AML-193 (cell line): Measurements from ENCODE around the gene TBC1D22A.

Experiments
- DNase-seq, 2 experiments: peaks; one replicate each; lab custom pipeline; 2025; lab: John Stamatoyannopoulos, UW

Gene TBC1D22A

DNA sequence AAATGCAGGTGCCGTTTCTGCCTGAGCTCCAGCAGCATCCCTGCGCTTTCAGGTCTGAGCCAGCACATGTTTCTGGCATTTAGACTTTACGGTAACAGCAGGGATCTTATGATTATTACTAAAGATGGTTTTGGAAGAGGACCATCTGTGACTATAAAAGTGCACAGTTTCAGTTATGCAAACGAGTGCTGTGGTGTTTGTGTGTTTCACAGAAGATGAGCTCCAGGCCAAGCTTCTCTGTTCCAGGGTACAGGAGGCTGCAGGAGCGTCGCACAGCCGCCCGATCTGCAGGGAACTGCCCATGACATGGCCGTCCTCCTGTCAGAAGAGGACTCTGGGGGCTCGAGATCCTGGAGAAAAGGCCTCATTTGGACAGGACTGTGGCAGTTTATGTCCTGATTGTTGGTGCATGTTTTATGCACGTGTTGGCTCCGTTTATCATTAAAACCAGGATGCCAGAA lies 297.3 kb downstream of the TBC1D22A start:
- no peak for DNase-seq

DNA sequence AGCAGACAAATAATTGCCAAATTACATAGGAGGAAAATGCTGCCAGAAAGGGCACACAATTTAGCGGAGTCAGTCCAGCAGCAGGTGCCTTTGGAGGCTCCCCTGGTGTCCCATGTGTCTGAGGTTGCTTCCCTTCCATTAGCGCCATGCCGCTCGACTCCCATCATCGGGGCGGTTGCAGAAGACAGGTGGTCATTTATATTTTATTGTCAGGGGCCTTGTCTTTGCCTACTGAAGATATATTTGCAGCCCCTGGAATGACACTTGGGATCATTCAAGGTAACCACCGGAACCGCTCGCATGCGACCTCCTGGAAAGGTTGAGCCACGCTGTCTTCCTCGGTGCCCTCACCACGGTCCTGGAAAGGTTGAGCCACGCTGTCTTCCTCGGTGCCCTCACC lies 298.3 kb downstream of the TBC1D22A start:
- DNase-seq, result no peak

DNA sequence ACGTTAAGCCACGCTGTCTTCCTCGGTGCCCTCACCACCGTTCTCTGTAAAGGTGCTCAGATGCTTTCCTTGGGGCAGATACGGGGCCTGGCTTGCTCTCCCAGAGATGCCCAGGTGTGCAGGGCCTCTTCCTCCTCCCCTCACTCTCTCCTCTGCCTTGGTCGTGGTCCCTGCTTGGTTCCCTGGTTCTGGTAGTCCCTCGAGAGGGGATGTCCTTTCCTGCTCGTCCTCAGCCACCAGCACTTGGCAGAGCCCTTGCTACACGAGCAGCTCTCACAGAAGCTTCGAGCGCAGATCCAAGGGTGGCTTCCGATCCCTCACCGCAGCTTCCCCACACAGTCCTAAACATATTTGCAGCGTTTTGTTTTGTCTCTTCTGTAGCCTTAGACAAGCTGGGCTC lies 298.8 kb downstream of the TBC1D22A start:
- DNase-seq, result no peak

DNA sequence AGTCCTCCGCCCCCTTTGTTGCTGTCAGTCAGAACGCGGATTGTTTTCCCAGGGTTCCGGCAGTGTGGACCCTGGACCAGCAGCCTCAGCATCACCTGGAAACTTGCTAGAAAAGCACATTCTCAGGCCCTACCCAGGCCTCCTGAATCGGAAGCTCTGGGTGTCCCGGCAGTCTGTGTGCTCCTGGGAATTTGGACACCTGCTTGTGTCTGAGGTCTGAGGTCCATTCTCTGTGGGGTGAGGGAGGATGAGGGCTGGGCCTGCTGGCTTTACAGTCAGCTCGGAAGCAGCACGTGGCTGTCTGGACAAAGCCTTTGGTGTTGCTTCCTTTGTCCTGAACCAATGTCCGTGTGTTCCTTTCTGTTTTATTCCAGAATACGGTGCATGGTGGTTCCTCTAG lies 299.7 kb downstream of the TBC1D22A start:
- DNase-seq, result no peak

DNA sequence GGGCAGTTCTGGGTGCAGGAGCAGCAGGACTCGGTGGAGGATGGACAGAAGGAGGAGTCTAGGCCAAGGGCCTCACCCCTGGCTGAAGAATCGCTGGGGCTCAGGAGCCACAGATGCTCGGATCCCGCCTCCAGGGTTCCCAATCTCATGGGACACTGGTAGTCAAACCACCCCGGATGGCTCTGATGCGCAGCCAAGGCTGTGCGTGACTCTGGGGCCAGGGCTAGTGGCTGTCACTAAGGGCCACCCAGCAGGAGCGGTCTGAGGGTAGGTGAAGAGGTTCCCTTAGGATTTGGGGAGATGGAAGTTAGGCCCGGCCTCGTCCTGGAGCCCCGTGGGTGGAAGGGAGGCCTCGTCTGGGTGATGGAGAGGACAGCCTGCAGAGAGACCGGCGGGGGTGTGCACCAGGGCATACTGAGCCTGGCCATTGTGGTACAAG lies 300.6 kb downstream of the TBC1D22A start:
- no peak for DNase-seq

DNA sequence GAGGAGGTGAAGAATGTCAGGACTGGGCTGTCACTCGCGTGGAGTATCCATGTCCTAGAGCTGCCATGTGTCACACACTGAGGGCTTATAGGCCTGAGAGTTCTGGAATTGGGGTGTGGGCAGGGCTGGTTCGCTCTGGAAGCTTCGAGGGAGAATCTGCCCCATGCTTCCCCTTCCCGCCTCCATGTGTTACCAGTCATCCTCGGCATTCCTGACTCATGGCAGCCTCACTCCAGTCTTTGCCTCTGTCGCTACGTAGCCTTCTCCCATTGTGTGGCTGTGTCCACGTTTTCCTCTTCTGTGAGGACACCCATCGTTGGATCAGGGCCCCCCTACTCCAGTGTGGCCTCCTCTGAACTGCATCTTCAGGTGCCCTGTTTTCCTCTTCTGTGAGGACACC lies 301.2 kb downstream of the TBC1D22A start:
- DNase-seq, result no peak

DNA sequence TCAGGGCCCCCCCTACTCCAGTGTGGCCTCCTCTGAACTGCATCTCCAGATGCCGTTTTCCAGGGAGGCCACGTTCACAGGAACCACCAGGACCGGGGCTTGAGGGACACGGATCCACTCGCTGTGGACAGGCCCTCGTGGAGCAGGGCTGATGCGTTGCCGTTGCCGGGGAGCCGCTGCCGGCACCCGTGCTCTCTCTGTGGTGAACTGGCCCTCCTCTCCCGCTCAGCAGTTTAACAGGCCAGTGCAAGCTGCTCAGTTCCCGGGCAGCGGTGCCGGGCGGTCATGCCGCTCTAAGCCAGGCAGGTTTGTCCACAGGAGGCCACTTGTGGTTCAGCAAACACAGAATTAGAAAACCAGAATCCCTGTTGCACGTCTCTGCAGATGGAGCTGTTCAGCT lies 301.6 kb downstream of the TBC1D22A start:
- no peak for DNase-seq

DNA sequence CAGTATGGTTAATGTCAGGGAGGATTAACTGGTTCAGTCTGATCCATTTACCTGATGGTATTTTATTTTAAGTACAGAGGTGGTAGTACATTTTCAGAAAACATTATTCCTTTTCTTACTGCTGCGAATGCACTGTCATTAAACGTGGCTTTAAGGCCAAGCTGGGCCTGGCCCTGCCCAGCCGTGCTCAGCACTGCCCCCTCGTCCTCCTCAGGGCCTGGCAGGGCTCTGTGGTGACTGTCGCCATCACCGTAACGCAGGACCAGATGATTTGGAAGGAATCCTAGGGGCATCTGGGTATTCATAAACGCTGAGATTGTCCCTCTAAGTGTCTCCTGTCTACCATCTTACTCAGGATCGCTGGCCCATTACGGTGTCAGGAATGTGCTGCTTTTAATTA lies 302.0 kb downstream of the TBC1D22A start:
- no peak for DNase-seq

DNA sequence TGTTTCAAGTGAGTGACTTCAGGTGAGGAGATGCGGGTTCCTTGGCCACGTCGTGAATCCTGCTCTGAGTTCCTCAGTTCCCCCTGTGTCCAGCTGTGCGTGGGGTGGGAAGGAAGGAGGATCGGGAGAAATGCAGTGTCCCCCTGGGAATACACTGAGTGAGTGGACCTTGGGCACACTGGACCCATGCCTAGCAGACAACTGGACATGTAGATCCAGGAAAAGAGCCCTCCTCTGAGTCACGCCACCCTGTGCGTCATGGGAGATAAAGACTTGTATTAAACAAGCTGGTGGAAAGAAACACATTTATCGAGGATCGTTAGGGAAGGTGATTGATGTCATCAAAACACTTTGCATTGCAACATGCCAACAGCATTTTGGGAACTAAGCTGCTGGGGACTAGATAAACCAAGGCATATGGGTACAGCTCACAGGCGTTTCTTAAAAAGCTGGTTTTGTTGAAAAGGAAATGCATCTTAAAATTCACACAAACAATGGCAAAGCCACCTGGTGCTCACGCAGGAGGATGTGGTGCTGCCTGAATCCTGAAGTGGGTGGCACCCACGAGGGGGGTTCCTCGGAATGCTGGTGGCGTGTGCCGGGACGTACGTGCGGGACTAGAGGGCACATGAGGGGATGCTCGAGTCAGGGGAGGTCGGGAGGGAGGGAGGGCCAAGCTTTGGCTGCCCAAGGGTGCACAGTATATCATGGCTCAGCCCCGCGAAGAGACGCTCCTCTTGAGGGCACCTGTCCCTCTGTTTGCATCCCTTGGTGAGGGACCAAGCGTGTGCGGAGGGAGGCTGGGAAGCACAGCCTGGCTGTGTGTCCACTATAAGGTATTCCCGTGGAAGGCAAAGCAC lies 303.5 kb downstream of the TBC1D22A start:
- DNase-seq, result no peak

DNA sequence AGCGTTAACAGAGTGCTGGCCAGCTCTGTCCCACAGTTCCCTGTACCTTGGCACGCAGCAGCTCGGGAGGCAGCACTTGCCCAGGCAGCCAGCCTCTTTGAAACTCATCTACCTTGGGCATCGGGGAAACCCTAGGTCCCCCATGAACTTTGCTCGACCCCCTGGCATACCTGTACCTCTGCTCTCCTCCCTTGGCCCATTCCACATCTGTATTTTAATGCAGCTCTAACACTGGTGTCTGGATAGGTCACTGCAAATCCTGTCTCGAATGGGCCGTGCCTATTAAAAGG lies 304.1 kb downstream of the TBC1D22A start:
- no peak for DNase-seq

DNA sequence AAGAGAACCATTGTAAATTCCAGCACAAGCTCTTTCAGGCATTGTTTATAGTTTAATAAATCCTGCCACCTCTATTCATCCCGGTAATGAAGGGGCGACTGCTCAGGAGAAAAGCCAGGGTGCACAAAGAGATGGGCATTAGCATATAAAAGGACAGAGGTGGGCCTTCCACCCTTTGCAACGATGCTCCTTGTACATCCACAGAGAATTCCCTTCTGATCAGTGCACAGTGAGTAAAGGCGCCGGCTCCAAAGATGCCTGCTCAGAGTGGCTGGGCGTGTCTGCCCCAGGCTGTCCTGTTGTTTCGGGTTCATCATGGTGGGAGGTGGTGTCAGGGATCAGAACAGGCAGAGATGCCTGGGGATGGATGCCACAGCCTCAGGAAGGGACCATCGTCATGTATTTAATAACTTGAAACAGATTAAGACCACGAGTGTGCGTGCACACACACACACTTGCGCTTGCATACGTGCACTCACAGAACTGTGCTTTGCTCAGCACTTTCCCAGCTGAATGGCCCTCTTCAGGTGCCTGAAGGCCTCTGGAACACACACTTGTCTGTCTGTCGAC lies 305.0 kb downstream of the TBC1D22A start:
- DNase-seq, result no peak

DNA sequence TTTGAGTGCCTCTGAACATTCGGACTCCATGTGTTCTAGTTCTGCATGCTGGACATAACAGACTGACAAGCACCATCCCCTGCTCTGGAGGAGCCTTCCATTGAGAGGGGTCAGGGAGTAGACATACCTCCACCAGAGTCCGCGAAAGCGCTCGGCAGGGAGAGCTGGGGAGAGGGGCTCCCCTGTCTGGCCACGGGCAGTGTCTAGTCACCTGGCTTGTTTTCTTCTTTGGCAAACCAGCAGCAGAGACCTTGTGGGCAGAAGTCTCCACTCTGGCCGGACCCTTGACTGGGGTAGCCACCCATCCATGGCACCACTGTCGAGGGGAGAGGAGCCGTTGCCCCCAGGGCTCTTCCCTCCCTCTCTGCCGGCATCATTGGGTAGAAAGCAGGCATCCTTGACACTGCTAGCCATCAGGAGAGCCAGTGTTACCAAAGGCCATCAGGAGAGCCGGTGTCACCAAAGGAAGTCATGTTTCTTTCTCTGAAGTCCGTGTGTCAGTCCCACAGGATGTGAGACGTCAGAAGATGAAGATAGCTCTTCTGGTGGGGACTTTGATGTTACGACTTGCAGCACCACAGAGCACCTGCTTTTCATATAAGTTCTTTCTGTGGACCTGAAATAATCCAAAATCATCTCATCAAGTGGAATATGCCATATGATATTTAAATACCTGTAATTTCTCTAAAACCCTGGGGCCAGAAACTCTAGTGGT lies 305.6 kb downstream of the TBC1D22A start:
- DNase-seq, result no peak

DNA sequence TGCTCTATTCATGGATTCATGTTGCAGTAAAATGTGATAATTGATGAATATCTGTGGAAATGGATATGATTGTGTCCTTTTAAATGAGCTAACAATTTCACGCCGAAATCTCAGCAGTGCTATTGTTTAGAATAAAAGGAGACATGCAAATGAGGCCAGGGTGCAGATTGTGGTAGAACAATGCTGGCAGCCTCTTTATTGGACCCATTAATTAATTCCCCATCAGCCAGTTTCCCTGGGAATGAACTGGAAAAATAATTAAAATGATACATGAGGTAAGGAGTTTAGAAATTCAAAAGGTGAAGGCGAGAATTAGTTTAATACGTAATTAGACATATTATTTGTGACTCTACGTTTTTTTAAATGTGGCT lies 306.2 kb downstream of the TBC1D22A start:
- no peak for DNase-seq

DNA sequence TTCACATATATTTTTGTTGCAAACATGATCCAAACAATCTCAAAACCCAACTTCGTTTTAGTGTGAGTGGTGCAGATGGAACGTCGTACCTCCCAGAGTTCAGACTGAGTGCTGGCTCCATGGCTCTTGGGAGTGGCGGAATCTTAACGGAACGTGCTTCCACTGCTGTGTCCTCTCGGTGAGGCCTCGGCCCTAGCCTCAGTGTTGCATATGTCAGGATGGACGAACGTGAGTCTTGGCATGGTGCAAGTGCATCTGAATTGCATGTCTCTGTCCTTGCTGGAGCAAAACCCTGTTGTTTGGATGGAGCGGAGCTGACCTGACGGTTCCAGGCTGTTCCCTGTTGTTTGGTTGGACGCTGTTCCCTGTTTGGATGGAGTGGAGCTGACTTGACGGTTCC lies 306.8 kb downstream of the TBC1D22A start:
- no peak for DNase-seq

DNA sequence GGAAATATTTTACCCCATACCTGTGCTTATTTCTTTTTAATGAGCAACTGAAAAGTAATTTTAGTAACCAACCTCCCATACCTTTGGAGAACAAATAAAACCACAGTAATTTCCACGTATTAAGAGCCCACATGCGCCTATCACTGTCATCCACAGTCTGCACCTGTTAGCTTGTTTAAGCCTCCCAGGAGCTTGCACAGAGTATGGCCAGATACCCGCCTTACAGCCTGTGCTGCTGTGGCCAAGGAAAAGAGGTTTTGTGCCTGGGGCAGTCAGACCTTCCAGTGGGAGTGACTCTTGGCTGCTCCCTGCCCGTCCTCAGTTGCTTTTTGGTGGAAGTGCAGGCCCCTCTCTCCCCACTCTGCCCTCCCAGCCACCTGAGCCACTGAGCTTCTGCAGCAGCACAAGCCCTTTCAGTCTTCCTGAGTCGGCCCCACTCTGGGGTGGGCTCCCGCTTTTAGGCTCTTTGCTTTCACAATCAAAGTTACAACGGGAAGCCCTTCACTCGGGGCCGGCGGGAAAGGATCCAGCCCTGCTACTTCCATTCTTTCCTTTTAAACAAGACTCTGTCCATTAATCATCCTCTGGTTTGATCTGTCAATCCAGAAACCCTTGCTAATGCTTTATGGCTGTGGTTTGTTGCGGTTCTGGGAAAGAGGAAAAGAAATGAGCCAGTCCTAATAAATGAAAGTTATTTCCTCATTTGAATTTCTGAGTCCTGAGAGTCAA lies 308.8 kb downstream of the TBC1D22A start:
- no peak for DNase-seq

DNA sequence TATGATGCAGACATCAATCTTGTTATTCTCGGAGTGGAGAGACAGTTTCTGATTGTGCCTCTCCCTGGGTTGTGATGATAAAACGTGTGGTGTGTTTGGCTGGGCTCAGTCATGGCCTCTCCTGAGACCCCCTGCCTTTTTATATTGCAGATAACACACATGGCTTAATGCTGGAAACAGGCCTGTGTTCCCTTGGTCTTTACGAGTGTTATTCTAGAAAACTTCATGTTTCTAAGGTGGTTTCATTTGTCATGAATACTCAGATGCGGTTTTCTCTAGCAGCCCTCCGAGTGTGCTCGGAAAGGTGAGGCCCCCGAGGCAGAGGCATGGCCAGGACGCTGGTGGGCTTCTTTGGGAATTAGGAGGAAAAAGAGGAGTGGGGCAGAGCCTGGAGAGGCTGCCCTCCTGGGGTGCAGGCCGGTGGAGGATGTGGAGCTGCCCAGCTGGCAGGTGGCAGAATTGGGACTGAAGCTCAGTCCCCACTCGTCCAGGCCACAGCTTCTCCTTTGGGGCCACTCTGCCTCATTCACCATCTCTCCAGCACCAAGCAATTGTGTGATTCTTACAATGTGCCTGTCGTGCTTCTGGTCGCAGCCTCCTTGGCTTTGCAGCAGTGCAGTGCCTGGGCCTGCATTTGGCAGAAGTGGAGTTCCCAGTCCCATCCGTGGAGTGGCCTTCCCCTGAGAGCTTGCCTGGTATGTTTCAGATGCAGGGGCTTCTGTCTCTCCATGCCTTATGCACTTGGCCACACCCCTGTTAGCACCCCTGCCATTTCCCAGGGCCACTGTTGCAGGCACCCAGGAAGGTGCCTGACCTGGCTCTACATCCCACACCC lies 309.6 kb downstream of the TBC1D22A start:
- DNase-seq, result no peak

DNA sequence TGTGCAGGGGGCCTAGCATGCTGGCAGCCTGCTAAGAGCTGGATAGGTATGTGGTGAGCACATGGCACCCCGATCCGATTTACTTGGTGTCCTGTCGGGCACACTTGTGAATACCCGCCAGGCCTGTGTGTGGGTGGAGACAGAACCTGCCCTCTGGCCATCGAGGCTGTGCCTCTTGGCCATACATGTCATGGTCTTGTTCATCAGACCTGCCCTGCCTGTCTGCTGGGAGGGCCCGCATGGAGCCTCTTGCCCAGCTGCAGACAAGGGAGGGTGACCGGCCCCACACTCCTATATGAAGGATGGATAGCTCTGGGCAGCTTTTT lies 310.2 kb downstream of the TBC1D22A start:
- no peak for DNase-seq

DNA sequence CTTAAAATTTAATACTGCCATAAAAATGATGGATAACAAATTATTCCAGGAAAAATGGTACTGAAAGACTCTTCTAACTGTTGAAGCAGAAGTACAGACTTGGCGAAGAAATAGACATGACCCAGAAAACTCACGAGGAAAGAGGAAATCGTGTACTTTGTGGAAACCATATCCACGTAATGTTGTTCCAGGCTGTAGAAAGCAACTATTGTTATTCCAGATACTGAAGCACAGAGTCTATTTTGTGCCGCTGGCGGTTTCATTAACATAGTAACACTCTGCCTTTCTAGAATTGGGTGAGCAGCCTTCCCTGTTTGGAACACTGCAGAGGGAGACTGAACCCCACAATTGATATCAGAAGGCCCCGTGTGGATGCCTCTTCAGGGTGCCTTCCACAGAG lies 310.6 kb downstream of the TBC1D22A start:
- no peak for DNase-seq

DNA sequence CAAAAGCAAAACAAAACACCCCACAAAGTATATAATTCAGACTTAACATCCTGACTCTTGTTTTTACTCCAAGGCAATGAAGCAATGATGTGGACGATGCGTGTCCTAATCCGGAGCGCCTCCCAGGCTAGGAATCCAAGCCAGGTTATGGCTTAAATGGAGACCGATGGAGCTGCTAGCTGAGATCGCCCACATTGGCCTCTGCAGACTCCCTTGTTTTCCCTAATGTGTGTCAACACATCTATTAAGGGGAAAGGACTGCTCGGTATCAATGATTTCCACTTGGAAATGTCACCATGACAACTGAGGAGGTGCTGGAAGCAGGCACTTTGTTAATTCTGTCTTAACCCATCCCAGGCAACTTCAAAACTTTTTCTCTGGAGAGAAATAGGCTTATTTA lies 311.7 kb downstream of the TBC1D22A start:
- DNase-seq, result no peak

DNA sequence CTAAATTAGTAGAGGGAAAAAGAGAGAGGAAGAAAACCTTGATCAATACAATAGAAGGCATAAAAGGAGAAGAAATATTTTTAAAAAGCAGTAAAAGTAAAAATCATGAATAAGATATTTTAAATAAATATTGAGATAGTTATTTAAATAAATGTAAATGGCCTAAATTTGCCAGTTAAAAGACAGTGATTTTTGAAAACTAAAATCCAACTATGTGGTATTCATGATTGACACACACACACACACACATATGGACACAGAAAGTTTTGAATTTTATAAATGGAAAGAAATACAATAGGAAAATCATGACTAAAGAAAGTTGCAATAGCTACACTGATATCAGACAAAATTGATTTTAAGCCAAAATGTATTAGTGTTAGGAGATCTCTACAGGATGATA lies 313.1 kb downstream of the TBC1D22A start:
- DNase-seq, result no peak

DNA sequence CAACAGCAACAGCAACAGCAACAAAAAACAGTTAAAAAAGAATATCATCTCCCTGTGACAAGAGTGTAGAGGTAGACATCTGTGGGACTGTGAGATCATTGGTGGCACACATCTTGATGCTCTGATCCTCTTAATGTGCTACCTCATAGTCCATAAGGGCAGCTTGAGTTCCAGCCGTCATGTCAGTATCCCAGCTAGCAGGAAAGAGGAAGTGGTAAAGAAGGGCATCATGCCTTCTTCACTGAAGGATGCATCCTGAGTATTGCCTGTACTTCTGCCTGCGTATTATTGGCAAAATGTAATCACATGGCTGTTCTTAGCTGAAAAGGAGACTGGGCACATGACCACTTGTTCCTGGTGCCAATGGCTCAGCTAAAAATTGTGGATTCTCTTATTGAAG lies 314.3 kb downstream of the TBC1D22A start:
- no peak for DNase-seq

DNA sequence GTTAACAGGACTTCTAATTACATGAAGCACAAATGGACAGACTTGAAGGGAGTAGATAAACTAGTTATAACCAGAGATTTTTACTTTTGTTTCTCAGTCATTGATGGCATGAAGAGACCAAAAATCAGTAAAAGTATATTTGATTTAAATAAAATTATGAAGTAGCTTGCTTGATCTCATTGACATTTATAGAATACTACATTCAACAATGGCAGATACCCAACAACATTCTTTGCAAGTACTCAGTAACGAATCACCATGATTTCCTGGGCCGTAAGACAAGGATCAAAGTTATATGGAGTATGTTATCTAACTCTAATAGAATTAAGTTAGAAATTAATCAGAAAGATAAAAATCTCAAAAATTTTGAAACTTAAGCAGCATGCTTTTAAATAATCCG lies 317.6 kb downstream of the TBC1D22A start:
- no peak for DNase-seq
